Stimulated activated CD4-positive, alpha-beta T cell treated with anti-CD3 and anti-CD28 coated beads, Interleukin-4, amount 100 ng/mL, for 4 hours (primary cell): ENCODE data around the gene BHLHA15.
A peak's percentile ranks its signal among the peaks of the same experiment; 100 is the strongest.

Experiments used
- DNase-seq, 2 experiments: peaks; one replicate each; pipeline ENCODE4 v3.0.0-alpha.2; 2020

Gene BHLHA15

DNA sequence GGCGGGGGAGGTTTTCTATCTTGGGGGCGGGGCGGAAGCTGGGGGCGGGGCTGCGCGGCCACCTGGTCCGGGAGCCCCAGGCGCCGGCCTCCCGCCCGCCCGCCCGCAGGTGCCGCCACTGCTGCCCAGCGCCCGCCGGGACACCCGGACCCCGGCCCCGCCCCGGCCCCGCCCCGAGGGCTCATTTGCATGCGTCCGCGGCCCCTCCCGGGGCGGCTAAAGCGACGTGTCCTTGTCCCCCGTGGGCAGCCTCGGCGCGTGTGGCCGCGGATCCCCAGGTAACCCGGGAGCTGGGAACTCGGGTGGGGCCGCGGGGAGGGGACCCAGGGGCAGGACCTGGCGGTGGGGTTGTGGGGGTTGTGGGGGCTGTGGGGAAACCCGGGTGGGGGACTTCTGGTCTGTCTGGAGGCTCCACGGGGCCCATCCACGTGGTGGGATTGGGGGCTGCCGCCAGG is at the start of gene BHLHA15:
Gene BHLHA15 (plus strand): TSS at position 219 of the 455 bp plus-strand sequence. CDS start 871 bp downstream, outside the sequence.
- DNase-seq: peak in 1 of 2 experiments; percentile 29

DNA sequence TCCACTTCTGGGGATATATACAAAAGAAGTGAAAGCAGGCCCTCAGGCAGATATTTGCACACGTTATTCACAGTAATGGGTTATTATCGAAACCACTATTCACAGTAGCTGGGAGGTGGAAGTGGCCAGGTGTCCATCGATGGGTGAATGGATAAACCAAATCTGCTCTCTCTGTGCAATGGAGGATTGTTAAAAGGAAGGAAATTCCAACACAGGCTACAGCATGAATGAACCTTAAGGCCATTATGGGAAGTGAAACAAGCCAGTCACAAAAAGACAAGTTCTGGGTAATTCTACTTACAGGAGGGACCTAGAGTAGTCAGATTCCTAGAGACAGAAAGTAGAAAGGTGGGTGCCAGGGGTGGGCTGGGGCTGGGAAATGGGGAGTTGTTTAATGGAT is 48.5 kb upstream of the BHLHA15 start:
- no peak for DNase-seq

DNA sequence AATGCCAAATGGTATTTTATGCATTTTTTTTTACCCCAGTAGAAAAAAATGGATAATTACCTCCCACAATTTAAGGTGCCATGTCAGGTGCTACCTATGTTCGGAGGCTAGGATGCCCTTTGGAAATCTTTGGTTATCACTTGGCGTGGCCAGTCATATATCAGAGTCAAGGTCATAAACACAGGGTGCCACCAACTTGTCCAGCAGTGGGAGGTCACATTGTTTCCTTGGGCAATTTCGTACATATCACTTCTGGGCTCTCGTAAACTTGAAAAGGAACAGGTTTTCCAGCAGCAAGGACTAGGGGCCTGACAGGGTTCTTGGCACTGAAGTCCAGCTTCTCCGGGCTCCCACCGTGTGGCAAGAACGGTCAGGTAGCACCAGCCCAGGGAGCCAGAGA is 48.0 kb upstream of the BHLHA15 start:
- DNase-seq: no peak

GRCh38 chr7:98163704-98164494 is 47.3 kb upstream of the BHLHA15 start:
- DNase-seq: no peak

GRCh38 chr7:98165827-98166667 is 45.2 kb upstream of the BHLHA15 start:
- peak; percentile 10 to 39 for DNase-seq

DNA sequence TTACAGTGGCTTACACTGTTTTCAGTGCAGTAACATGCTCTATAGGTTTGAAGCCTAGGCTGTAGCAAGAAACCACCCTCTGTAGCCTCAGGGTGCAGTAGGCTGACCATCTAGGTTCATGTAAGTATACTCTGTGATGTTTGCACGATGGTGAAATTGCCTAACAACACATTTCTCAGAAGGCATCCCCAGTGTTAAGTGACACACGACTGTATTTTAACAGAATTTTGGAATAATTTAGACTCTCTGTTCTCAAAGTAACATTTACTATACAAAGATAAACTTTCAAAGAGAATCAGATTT is 44.6 kb upstream of the BHLHA15 start:
- DNase-seq: no peak

DNA sequence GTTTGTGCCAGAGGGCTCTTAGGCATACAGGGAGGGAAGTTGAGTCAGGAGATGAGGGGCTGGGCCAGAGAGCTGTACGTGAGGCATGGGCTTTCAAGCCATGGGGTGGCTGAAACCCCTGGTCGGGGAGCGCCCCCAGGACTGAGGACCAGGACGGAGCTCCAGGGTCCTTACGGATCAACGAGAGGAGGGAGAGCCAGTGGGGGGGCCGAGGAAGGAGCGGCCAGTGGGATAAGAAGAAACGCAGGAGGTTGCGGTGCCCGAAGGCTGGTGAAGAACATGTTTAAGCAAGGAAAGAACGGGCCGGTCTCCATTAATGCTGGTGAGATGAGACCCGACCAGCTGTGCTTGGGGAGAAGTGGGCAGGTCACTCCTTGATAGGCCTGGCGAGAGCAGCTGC is 43.6 kb upstream of the BHLHA15 start:
- DNase-seq: no peak

DNA sequence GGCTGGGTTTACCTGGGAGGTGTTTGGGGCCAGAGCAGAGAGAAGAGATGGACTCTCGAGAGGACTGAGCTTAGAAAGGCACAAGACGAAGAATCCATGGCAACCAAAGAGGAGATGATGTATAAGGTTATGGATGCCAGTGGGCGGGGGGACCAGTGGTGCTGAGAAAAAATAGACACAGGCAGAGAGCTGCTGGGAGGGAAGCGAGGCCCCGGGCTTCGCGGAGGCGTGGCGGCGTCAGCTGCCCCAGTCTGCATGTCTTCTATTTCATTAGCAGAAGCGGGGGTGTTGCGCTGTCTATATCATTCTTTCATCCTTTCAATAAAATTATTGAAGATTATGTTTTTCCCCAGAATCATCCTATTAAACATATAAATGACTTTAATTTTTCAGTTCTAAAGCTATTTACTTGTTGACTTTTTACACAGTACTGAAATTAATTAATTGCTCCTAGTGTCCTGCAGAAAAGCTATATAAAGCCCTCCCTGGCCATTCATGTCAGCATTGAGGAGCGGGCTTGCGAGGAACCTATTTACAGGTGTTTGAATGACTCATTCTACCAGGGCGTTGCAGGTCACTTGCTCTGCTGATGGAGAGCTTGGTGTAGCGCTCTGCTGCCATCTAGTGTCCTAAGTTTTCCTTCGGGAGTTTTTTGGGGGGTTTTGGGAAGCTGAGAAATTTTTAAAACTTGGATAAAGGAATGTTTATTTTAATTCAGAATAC is 42.9 kb upstream of the BHLHA15 start:
- DNase-seq: peak; percentile 53 to 63

- DNase-seq: no peak
Observed at GRCh38 chr7:98168904-98169621, 42.2 kb upstream of the BHLHA15 start.

DNA sequence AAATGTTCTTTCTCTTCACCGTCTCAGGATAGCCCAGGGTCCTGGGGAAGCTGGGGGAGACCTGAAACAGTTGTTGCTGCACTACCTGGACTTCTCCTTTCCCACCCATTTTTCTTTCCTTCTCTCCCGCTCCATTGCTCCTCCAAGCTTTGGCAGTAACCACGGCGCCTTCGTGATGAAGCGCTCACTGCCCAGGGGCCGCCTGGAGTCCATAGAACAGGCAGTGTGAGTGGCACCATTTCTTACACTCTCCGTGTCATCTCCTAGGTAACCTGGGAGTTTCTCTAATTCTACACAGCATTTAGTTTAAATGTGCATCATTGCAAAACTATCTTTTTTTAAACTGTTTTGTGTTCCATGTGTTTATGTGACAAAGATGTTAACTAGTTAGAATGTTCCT is 40.3 kb upstream of the BHLHA15 start:
- no peak for DNase-seq

DNA sequence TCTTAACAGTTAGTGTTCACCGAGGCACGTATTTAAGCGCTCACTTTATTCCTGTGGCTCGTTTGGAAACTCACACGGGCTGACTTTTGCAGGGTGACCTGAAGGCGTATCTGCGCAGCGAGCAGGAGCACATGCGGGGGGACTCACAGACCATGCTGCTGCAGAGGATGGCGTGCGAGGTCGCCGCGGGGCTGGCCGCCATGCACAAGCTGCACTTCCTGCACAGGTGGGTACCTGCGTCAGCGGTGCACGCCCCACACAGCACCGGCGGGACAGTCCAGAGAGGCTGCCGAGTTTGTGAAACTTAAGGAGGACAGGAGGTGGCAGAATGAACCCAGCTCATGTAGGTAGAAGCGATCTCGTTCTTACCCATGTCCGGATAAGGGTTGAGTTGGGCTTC is 39.8 kb upstream of the BHLHA15 start:
- no peak for DNase-seq

- DNase-seq: no peak
Observed at GRCh38 chr7:98174334-98175259, 36.6 kb upstream of the BHLHA15 start.

DNA sequence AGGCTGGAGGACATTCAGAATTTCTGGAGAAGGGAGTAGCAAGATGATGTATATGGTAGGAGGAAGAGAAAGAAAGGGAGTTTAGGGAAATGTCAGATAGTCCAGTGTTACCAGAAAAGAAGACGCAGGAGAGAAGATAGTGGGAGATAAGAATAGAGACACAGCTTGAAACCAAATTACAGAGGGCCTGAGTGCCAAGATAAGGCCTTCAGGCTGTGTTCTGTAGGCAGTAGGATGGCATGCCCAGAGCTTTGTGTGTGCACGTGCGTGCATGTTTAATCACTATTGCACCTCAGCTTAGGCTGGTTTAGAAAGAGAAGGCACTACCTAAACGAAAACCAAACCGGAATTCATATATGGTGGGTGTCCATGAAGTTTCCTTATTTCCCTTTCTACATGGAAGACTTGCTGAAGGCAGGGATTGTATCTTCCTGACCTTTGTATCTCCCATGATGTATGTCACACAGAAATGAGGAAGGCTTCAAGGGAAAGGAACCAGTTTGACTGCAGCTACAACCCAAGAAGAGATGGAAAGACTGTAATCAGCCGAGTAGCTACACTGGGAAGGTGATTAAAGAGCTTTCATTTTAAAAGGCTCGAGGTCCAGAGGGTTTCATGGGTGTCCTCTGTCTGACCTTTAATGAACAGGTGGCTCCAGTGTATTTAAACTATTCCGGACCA is 35.8 kb upstream of the BHLHA15 start:
- no peak for DNase-seq

GRCh38 chr7:98177553-98177952 is 33.7 kb upstream of the BHLHA15 start:
- no peak for DNase-seq

GRCh38 chr7:98178321-98178720 is 32.9 kb upstream of the BHLHA15 start:
- DNase-seq: no peak

DNA sequence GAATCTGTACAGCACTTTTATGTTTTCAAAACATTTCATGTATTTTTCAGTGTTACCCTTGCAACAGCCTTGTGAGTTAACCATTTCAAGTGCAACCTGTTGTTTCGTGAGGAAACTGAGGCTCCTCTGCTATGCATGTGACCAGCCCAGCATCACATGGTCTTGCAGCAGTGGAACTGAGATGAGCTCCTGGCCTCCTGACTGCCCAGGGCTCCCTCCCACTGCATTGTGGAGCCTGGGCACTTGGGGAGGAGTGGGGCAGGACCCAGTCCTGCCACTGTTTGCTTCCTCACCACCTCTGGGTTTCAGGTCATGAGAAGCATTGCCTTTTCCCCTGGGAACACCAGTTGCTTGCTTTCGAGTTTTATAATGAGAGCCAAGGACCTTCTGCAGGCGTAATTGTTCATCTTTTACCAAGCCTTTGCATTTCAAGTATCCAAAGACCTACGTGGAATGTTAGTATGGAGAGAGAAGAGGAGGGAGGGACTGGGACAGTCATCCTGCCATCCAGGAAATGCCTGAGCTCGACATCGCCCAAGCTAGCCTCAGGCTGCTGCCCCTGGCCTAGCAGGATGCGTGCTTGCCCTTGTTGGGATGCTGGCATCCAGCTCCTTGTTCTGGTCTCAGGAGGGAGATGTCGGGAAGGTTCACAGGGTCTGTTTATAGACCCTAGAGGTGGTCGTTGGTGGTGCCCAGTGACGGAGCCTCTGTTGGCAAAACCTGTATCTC is 32.3 kb upstream of the BHLHA15 start:
- no peak for DNase-seq

DNA sequence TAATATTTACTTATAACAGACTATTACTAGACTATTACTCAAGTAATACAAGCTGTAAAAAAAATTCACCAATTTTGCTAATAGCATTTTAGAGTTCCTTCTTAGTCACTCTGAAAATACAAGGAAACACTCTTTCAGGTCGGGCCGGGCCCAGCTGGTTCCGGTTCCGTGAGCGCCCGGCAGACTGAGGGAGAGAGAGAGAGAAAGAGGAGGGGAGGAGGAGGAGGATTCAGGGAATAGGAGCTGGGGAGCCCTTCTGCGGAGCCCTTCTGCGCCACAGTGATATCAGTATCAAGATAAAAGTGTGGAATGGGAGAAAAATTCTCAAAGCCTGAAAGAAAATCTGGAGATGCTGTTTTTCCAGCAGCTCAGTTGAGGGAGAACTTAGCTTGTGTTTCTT is 30.5 kb upstream of the BHLHA15 start:
- DNase-seq: no peak

DNA sequence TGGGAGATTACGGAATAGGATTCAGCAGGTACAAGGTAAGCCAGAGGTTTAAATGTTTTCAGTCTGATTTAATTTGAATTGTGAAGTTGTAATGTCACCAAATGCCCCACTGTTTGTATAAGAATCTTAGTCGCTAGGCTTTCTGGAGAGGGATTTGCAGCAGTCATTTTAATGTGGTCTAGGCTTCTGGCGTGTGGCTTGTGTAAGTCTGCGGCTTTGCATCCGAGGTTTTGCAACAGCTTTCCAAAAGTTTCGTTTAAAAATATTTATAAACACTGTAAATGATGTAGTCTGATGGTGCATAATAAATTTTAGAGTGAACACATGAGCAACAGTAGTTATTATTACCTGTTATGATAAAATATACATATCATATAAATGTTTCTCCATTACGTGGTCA is 26.1 kb upstream of the BHLHA15 start:
- no peak for DNase-seq

DNA sequence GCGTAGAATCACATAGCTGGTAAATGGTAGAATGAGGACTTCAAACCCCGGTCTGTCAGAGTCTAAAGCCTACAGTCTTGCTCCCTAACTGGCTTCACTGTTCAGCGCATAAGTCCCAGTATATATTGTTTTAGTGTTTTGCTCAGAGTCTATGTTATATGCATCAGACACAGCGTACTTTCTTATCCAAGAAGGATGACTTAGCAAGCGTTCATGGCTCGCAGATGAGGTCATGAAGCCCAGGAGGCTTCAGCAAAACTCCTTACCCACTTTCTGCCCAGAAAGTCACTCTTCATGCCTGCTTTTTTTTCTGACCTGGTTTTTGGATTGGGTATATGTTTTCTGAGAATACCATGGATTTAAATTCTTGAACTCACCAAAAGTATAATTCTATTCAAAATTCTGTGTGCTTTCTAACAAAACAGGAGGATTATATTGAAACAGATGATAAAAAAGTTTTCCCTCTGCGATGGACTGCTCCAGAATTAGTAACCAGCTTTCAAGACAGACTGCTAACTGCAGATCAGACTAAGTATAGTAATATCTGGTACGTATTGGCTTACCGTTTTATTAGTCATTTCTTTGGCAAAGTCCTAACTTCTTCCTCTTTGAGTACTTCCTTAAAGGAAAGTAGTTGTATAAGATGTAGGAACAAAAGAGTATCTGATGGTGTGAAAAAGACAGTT is 24.6 kb upstream of the BHLHA15 start:
- DNase-seq: no peak

DNA sequence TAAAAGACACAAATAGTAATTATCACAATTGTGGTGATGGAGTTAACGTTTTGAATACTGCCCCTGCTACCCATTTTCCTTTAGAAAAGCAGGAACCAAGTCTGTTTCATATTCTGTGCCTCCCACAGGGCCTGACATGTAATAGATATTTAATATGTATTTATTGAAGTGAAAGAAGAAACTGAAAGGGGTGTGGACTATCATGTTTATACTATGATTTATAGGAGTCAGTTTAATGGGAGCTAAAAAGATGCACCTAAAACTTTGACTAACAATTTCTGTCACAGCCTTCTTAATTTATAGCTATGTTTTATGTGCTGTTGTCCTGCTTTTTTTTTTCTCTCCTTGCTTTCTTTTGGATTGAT is 24.1 kb upstream of the BHLHA15 start:
- no peak for DNase-seq
